Renal cortex interstitium (tissue), 11 donors: ENCODE data around the gene RGS7. TPM values are rescaled to one million over a fixed set of nuclear protein-coding genes. Genes with fewer than 3 reads are reported as not detected.
A peak's percentile ranks its signal among the peaks of the same experiment; 100 is the strongest.
"Not testable (repeated sequence)": the region's sequence is repeated elsewhere in the genome, so short reads cannot be mapped to it uniquely, and the experiment has no call there.

Source experiments
- DNase-seq, 11 donors: peaks; one replicate each; pipeline ENCODE4 v3.0.0-alpha.2; 2013; ENCODE audit warnings: low read depth in 9 of 11, low spot score in 4 of 11; ENCODE audit errors: extremely low read depth in 1 of 11
- polyA plus RNA-seq, 3 donors: library from polyadenylated mRNA; unstranded; fragments of 120-200 nt; gene quantifications; one replicate each; pipeline ENCODE4 v1.2.1, GENCODE V29; 2013; ENCODE audit not compliant: insufficient read length in 3 of 3

RGS7 gene
- polyA plus RNA-seq, 3 donors = 5.2 to 5.8 (median 5.6) TPM

- DNase-seq = no peak
Observed at GRCh38 chr1:241343956-241344355, 13.0 kb downstream of the RGS7 start.

- no peak for DNase-seq
Observed at GRCh38 chr1:241336335-241336734, 20.7 kb downstream of the RGS7 start.

DNA sequence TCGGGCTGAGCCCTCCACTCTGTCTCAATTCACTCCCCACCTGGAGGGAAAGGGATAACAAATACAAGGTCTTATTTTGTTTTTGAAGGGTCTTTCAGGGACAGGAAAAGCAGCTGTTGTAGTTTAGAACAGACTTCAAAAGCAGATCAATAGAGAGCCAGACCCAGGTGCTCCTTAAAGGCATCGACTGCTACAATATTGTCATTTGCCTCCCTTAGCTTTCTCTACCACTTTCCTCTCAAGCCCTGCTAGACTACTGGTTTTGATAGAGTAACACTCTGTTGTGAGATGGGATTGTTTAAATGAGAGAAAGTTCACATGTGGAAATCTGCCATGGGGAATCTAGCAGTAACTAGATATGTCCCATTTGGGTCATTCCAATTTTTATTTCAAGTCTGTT lies 24.0 kb downstream of the RGS7 start:
- no peak for DNase-seq

DNA sequence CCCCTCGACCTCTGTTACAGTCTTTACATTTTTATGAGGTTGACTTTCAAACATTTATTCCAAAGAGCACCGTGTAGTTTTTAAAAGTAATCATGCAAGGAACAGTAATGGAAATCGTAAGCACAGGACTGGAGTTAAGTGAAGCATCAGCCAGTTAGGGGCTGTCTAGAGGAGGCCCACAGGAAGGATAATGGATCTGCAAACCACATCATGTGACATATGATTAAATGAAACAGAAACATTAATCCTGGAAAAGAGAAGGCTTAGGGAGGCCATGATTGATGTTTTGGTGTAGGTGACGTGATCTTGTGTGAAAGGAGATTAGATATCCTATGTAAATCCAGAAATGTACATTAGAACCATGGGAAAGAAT lies 25.0 kb downstream of the RGS7 start:
- no peak for DNase-seq

DNA sequence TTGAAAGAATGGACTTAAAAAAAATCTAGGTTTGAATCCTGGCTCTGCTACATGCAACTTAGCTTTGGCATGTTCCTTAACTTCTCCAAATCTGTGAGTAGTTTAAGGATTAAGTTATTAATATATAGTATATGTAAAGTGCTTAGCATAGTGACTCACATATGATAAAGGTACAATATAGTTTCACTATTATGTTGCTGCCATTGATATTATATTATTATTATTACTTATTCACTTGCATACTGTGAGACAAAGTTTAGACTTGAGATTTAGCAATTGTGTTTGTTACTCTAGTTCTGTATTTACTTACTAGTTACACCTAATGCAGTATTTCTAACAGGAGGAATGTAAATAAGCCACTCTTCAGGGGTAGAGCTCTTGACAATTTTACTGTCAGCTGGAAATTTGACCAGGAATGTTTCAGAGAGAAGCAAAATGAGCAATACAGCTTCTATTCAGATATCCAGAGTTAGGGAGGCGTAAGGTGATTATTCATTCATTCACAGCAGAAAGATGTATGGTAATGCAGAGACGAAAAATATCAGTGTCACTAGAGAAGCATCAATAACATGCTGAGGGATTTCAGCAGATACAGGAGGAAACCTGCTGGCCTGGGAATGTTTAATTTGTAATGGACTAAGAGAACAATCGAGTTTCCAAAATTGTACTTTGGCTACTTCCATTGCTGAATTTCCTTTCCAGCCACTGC lies 25.5 kb downstream of the RGS7 start:
- no peak for DNase-seq

- DNase-seq = no peak
Observed at GRCh38 chr1:241330619-241331327, 26.2 kb downstream of the RGS7 start.

DNA sequence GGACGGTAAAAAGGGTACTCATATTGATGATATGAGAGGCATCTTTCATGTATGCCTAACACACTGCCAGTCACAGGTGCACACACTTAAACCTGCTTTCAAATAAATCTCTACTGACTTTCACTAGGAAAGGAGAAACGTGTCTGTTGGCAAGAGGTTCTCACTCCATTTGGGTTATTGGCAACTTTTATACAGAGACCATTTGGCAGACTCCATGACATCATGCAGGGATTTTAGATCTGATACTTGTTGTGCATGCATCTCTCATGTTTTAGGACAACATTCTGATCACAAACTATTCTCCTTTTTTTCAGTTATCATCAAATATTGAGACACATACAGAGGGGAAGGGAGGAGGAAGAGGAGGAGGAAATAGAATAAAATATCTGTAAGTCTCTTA lies 31.5 kb downstream of the RGS7 start:
- DNase-seq = no peak

DNA sequence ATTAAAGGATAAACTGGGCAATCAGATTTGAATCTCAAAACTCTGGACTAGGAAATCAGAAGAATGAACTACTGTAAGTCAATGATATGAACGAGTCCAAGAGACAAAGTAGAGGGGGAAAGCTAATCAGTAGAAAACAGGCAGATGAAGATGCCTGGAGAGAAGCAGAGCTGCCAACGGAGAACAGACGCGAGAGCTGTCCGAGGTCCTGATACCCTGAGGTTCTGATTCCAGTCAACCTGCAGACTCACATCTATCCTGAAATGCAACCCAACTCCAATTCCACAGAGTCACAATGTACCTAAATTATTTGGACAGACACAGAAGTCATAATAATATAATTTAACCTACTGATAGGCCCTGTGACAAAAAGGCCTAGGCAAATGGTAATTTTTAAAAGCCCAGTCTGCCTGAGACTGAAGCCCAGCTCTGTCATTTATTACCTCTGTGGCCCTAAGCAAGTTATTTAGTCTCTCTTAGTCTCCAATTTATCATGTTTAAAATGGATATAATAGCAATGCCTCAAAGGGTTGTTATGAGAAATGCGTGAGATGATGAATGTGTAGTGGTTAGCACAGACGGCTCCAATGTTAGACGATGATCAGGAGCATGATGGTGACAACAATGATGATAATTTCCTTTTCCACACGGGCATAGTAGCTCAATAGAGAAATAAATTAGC lies 33.4 kb downstream of the RGS7 start:
- peak; percentile 13 to 76 (median 57) for DNase-seq

GRCh38 chr1:241317676-241318075 lies 39.3 kb downstream of the RGS7 start:
- DNase-seq = no peak

GRCh38 chr1:241316372-241316771 lies 40.6 kb downstream of the RGS7 start:
- DNase-seq = no peak

GRCh38 chr1:241311056-241311746 lies 45.8 kb downstream of the RGS7 start:
- no peak for DNase-seq

DNA sequence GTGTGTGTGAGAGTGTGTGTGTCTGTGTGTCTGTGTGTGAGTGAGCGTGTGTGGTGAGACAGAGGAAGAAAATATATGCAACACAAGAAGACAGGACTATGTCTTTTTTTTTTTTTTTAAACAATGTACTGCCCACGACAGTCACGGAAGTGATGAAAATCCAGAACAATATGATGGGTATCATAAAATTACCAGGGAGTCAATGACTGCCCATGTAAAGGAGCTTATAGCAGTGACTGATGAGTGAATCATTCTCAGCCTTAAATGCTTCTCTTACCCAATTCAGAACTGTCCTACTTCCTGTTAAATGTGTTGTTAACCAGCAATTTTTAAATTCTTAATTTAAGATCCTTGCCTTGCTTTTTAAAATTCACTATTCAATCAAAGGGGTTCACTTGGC lies 46.6 kb downstream of the RGS7 start:
- no peak for DNase-seq

DNA sequence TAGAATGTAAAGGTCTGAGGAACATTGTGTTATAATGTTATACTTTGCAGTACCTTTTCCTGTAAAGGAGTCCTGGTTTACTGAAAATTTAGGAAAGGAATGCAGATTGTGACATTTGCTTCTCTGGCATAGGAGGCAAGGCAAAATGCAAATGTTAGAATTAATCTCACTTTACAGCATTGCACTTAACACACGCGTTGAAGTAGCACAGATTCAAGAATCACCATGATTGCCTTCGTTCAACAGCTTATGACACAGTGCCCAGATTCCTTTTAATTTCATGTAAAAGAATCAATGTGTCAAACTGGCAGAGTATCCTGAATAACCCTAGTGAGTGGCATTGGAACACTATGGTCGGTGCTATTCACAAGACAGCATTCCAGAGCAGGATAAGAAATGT lies 47.4 kb downstream of the RGS7 start:
- no peak for DNase-seq

DNA sequence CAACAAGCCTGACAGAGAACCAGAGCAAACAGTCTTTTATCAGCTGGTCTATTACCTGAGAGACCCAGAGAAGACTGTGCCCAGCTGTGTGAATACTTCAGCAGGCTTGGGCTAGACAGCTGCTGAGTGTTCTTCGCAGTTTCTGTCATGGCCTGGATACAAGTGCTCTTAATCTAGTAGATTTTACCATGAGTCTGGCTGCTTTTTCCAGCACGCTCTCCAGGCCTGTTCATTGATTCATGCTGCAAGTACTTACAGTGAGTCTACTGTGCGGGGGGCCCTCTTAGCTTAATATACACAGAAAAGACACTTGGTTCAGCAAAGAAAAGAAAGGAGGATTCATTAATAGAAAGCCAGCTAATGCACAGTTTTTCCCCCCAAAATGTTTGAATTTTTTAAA lies 48.5 kb downstream of the RGS7 start:
- no peak for DNase-seq

DNA sequence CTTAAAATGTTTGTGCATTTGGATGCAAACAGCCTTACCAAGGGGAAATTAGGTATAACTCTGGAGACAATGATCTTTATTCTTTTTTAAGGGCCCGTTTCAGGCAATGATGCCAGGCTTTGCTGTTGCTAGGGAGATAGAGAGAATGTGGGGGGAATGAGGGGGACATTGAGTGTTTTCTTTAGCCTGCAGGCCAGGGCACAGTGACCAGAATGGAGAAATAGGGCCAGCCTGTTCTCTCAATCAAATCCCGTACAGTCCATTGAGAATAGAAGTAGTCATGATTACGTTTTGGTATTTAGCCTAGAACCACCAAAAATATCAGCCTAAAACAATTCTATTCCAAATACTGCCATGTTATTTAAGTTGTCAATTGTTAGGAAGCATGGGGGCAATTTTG lies 49.0 kb downstream of the RGS7 start:
- DNase-seq = no peak

GRCh38 chr1:241306125-241306790 lies 50.7 kb downstream of the RGS7 start:
- DNase-seq = no peak

DNA sequence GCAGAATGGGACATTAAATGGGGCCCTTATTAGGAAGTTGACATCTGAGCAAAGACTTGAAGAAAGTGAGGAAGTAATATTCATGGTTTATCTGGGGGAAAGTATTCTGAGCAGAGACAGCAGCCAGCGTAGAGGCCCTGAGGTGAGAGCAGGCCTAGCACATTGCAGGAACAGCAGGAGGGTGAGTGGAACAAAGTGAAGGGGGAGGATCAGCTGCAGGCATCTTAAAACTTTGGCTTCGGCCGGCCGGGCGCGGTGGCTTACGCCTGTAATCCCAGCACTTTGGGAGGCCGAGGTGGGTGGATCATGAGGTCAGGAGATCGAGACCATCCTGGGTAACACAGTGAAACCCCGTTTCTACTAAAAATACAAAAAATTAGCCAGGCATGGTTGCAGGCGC lies 55.0 kb downstream of the RGS7 start:
- not testable (repeated sequence) for DNase-seq

- DNase-seq = no peak
Observed at GRCh38 chr1:241299347-241299746, 57.7 kb downstream of the RGS7 start.

DNA sequence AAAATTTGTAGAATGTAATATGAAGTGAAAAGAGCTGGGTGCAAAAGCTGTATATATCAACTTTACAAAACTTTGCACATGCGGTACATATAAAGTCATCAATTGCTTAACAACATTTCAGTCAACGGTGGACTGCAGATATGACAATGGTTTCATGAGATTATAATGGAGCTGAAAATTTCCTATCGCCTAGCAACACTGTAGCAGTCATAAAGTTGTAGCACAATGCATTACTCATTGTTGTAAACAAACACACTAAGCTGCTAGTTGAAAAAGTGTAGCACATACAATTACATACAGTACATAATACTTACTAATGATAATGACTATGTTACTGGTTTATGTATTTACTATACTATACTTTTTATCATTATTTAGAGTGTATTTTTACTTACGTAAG lies 64.0 kb downstream of the RGS7 start:
- no peak for DNase-seq
